Neuronal stem cell (in vitro differentiated cells): ENCODE data around the gene GSAP.

Experiments used
- DNase-seq: peaks from one replicate; pipeline ENCODE4 v3.0.0-alpha.2; 2013; ENCODE audit warnings: low spot score
- H2AFZ ChIP-seq: one replicate; pipeline ENCODE4 v1.6.1; 2013; ENCODE audit warnings: mild to moderate bottlenecking, low read length, inconsistent platforms
- H2AK5ac ChIP-seq: 2 replicates; pipeline ENCODE4 v1.6.1; 2013; ENCODE audit warnings: low read depth, mild to moderate bottlenecking, inconsistent platforms, low read length, moderate library complexity, mixed read lengths
- H2BK120ac ChIP-seq: 2 replicates; pipeline ENCODE4 v1.6.1; 2013; ENCODE audit warnings: low read depth, mild to moderate bottlenecking, inconsistent platforms, low read length, moderate library complexity, mixed read lengths
- H2BK12ac ChIP-seq: one replicate; pipeline ENCODE4 v1.6.1; 2013; ENCODE audit warnings: low read length, inconsistent platforms
- H2BK15ac ChIP-seq: 2 replicates; pipeline ENCODE4 v1.6.1; 2013; ENCODE audit warnings: mild to moderate bottlenecking, low read length, inconsistent platforms, mixed read lengths
- H2BK5ac ChIP-seq: one replicate; pipeline ENCODE4 v1.6.1; 2013; ENCODE audit warnings: inconsistent platforms, mild to moderate bottlenecking, low read length, moderate library complexity
- H3K14ac ChIP-seq: one replicate; pipeline ENCODE4 v1.6.1; 2013; ENCODE audit warnings: low read length, inconsistent platforms
- H3K18ac ChIP-seq: 2 replicates; pipeline ENCODE4 v1.6.1; 2013; ENCODE audit warnings: low read length, inconsistent platforms
- H3K23ac ChIP-seq: 2 replicates; pipeline ENCODE4 v1.6.1; 2013; ENCODE audit warnings: low read depth, mild to moderate bottlenecking, mixed read lengths, low read length, inconsistent platforms; ENCODE audit not compliant: poor library complexity
- H3K27ac ChIP-seq: replicated peaks from 3 replicates; pipeline ENCODE4 v1.5.1; 2013; ENCODE audit warnings: low read length, inconsistent platforms
- H3K27me3 ChIP-seq, 3 experiments: 2 replicates each; pipeline ENCODE4 v1.6.1; 2013; ENCODE audit warnings: low read length in 3 of 3, mild to moderate bottlenecking in 2 of 3, inconsistent platforms in 1 of 3, low read depth in 1 of 3, mixed read lengths in 1 of 3, moderate library complexity in 1 of 3; ENCODE audit not compliant: control insufficient read depth in 3 of 3, insufficient read depth in 3 of 3
- H3K36me3 ChIP-seq, 2 donors: replicated peaks in 1 of 2; 2 replicates each; pipeline ENCODE4 v1.6.1; 2013; ENCODE audit warnings: low read length in 2 of 2; ENCODE audit not compliant: control insufficient read depth in 2 of 2, insufficient read depth in 2 of 2
- H3K4ac ChIP-seq: 2 replicates; pipeline ENCODE4 v1.6.1; 2013; ENCODE audit warnings: inconsistent platforms, mild to moderate bottlenecking, low read length, moderate library complexity
- H3K4me1 ChIP-seq, 2 donors: 1 replicate in 1 of 2; 2 replicates in 1 of 2; pipeline ENCODE4 v1.6.1; 2013; ENCODE audit warnings: low read length in 2 of 2, low read depth in 1 of 2; ENCODE audit not compliant: control insufficient read depth in 2 of 2, insufficient read depth in 1 of 2
- H3K4me2 ChIP-seq: one replicate; pipeline ENCODE4 v1.6.1; 2013; ENCODE audit warnings: mild to moderate bottlenecking, low read length, inconsistent platforms; ENCODE audit not compliant: insufficient read depth, poor library complexity, severe bottlenecking
- H3K4me3 ChIP-seq, 2 donors: 2 replicates each; pipeline ENCODE4 v1.5.1; 2013; ENCODE audit warnings: low read length in 2 of 2, mild to moderate bottlenecking in 2 of 2, inconsistent platforms in 1 of 2, moderate library complexity in 1 of 2
- H3K79me1 ChIP-seq: one replicate; pipeline ENCODE4 v1.6.1; 2013; ENCODE audit warnings: low read depth, mild to moderate bottlenecking, inconsistent platforms, low read length, moderate library complexity
- H3K9ac ChIP-seq: one replicate; pipeline ENCODE4 v1.6.1; 2013; ENCODE audit warnings: mild to moderate bottlenecking, low read depth, low read length, inconsistent platforms; ENCODE audit not compliant: poor library complexity
- H3K9me3 ChIP-seq, 2 donors: replicated peaks in 1 of 2; 2 replicates each; pipeline versions ENCODE3 to v1.6.1; 2013; ENCODE audit warnings: low read length in 2 of 2, mild to moderate bottlenecking in 2 of 2, inconsistent platforms in 1 of 2, low read depth in 1 of 2, mixed read lengths in 1 of 2, moderate library complexity in 1 of 2; ENCODE audit not compliant: control insufficient read depth in 2 of 2, insufficient read depth in 1 of 2
- H4K8ac ChIP-seq: one replicate; pipeline ENCODE4 v1.6.1; 2013; ENCODE audit warnings: low read depth, mild to moderate bottlenecking, inconsistent platforms, low read length, moderate library complexity
- H4K91ac ChIP-seq: one replicate; pipeline ENCODE4 v1.6.1; 2013; ENCODE audit warnings: low read length, low read depth, mild to moderate bottlenecking, inconsistent platforms; ENCODE audit not compliant: poor library complexity
- WGBS, 2 donors: extraction: QIAGEN DNeasy Blood & Tissue Kit; methylation state at CpG; one replicate each; pipeline ENCODE4 v1.1.7; 2013; ENCODE audit warnings: missing lambda C conversion rate in 2 of 2, mixed read lengths in 1 of 2; ENCODE audit not compliant: insufficient read length in 2 of 2, insufficient replicate concordance in 1 of 2; ENCODE audit errors: extremely low coverage in 2 of 2; 5-methylcytosine and 5-hydroxymethylcytosine counted together

GSAP gene

DNA sequence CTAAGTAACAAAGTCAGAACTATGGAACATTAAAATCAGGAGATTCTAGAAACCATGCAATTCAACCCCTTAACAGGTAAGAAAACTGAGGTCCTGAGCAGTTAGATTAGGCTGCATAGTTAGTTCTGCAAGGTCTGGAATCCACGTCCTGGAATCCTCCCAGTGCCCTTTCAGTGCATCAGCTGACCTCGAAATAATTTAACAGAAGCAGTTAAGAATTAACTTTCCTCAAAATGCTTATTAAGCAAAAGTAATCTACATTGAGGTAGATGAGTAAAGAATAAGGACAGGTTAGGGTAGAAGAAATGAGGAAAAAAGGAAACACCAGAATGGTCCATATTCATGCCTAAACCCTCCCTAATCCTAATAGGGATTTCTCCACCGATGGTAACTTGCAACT, 37.6 kb downstream of the GSAP start:
- peaks cover 2 to 7% of the 10 kb centered on the region in 2 donors for H3K4me1 ChIP-seq
- H4K91ac ChIP-seq = no peak overlapping the region
- H3K27me3 ChIP-seq = no peaks in the 10 kb centered on the region
- no CpG with 5 or more reads among the region's 3 CpGs for WGBS, 2 donors
- no peak overlapping the region for H3K4me3 ChIP-seq
- H3K4ac ChIP-seq = no peak overlapping the region
- no peak overlapping the region for H3K4me2 ChIP-seq
- no peak overlapping the region for H3K14ac ChIP-seq
- H4K8ac ChIP-seq = no peak overlapping the region
- H2BK15ac ChIP-seq = no peak overlapping the region
- H3K27ac ChIP-seq = no peak overlapping the region
- no peak overlapping the region for H2BK12ac ChIP-seq
- H3K36me3 ChIP-seq = no peaks in the 10 kb centered on the region
- no peak for DNase-seq
- H2BK120ac ChIP-seq = no peak overlapping the region
- H3K18ac ChIP-seq = no peak overlapping the region
- no peak overlapping the region for H3K9ac ChIP-seq
- no peak overlapping the region for H2AK5ac ChIP-seq
- H2AFZ ChIP-seq = no peak overlapping the region
- H3K23ac ChIP-seq = no peak overlapping the region
- H2BK5ac ChIP-seq = no peak overlapping the region
- no peaks in the 10 kb centered on the region for H3K9me3 ChIP-seq
- H3K79me1 ChIP-seq = no peaks in the 10 kb centered on the region

DNA sequence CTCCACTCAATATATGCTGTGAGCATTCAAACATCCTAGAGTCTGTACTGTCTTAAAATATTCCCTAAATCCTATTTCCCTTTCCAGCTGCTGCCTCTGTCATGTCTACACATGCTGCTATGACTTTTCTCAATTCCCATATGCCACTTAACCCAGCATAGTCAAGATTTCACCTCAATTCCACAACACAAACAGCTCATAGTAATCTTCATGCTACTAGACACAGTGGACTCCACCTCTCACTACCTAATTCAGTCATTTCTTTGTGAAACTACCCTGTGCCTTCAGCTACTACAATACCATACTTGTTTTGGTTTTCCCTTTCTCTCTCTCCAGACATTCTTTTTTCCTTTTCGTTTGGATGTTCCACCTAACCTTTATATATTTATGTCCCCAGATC, 45.5 kb downstream of the GSAP start:
- H3K18ac ChIP-seq = no peak overlapping the region
- no peak overlapping the region for H3K9ac ChIP-seq
- no peak overlapping the region for H3K14ac ChIP-seq
- no peak overlapping the region for H2BK12ac ChIP-seq
- no peak overlapping the region for H2AK5ac ChIP-seq
- no peak overlapping the region for H4K91ac ChIP-seq
- H4K8ac ChIP-seq = no peak overlapping the region
- H3K79me1 ChIP-seq = no peaks in the 10 kb centered on the region
- H2BK15ac ChIP-seq = no peak overlapping the region
- no peak overlapping the region for H3K27ac ChIP-seq
- no peak overlapping the region for H2BK5ac ChIP-seq
- no peaks in the 10 kb centered on the region for H3K36me3 ChIP-seq
- peaks cover 0 to 5% of the 10 kb centered on the region in 2 donors for H3K4me1 ChIP-seq
- no peak for DNase-seq
- no peak overlapping the region for H3K23ac ChIP-seq
- no CpG with 5 or more reads among the region's 1 CpG for WGBS, 2 donors
- no peak overlapping the region for H2AFZ ChIP-seq
- peaks cover 0 to 2% of the 10 kb centered on the region in 2 donors for H3K9me3 ChIP-seq
- H3K4me3 ChIP-seq = no peak overlapping the region
- no peak overlapping the region for H3K4ac ChIP-seq
- no peaks in the 10 kb centered on the region for H3K27me3 ChIP-seq
- no peak overlapping the region for H2BK120ac ChIP-seq
- no peak overlapping the region for H3K4me2 ChIP-seq

DNA sequence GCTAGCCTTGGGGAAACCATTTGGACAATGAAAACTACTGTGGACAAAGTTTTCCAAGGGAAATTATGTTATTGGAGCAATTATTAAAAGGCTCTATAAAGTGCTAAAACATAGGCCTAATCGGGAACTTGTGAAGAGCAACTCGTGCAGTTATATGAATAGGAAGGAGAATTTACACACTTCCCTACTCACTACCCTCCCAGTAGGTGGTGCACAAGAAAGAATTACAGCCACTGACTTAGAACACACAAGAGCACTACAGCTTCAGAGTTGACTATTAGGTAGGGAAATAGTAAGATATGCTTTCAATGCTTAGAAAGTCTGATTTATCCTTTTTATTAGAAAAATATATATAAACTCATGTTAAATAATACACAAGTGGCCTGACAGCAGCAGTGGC, 47.2 kb downstream of the GSAP start:
- H3K79me1 ChIP-seq = no peaks in the 10 kb centered on the region
- no peaks in the 10 kb centered on the region for H3K4me1 ChIP-seq
- H3K27ac ChIP-seq = no peak overlapping the region
- H3K14ac ChIP-seq = no peak overlapping the region
- no peak overlapping the region for H2BK120ac ChIP-seq
- no peak overlapping the region for H3K4me2 ChIP-seq
- H3K27me3 ChIP-seq = no peaks in the 10 kb centered on the region
- H3K9ac ChIP-seq = no peak overlapping the region
- H3K9me3 ChIP-seq = peaks cover 0 to 2% of the 10 kb centered on the region in 2 donors
- H2BK5ac ChIP-seq = no peak overlapping the region
- no peak overlapping the region for H3K4me3 ChIP-seq
- H2BK15ac ChIP-seq = no peak overlapping the region
- no peak overlapping the region for H2BK12ac ChIP-seq
- no peak overlapping the region for H3K18ac ChIP-seq
- no peak overlapping the region for H4K8ac ChIP-seq
- no peak overlapping the region for H2AFZ ChIP-seq
- no peak for DNase-seq
- no peak overlapping the region for H2AK5ac ChIP-seq
- no peaks in the 10 kb centered on the region for H3K36me3 ChIP-seq
- no CpG with 5 or more reads among the region's 2 CpGs for WGBS, 2 donors
- H4K91ac ChIP-seq = no peak overlapping the region
- H3K23ac ChIP-seq = no peak overlapping the region
- no peak overlapping the region for H3K4ac ChIP-seq

DNA sequence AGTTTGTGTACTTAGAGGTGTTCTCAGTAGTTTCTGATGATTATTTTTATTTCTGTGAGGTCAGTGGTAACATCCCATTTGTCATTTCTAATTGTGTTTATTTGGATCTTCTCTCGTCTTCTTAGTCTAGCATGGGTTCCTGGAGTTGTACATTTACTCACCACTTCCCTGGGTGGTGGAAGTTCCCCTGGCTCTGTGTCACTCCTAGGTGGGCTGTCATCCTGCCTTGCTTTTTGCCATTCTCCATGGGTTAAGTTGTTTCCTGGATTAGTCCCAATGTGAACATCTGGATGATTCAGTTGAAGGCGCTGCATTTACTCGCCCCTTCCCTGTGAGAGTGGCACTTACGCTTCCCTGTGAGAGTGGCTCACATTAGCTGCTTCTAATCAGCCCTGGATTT, 48.2 kb downstream of the GSAP start:
- Histone ChIP-seq H3K4ac (no peak overlapping the region), H4K8ac (no peak overlapping the region), H2BK15ac (no peak overlapping the region), H3K9me3 (peaks cover 0 to 2% of the 10 kb centered on the region in 2 donors), H3K9ac (no peak overlapping the region), H2BK12ac (no peak overlapping the region), H3K14ac (no peak overlapping the region), H3K4me1 (no peaks in the 10 kb centered on the region), H3K36me3 (no peaks in the 10 kb centered on the region), H2BK120ac (no peak overlapping the region), H2AFZ (no peak overlapping the region), H2BK5ac (no peak overlapping the region), H3K18ac (no peak overlapping the region), H3K27ac (no peak overlapping the region), H3K23ac (no peak overlapping the region), H3K79me1 (no peaks in the 10 kb centered on the region), H3K27me3 (no peaks in the 10 kb centered on the region), H3K4me3 (no peak overlapping the region), H4K91ac (no peak overlapping the region), H3K4me2 (no peak overlapping the region), H2AK5ac (no peak overlapping the region)
- WGBS, 2 donors = no CpG with 5 or more reads among the region's 4 CpGs
- DNase-seq = no peak
